ENCODE data around the gene CDKN2AIP.

- no peak for TF ChIP-seq POLR2A (IDR thresholded peaks at IDR 0.05)
- TF ChIP-seq, protein P1, sequence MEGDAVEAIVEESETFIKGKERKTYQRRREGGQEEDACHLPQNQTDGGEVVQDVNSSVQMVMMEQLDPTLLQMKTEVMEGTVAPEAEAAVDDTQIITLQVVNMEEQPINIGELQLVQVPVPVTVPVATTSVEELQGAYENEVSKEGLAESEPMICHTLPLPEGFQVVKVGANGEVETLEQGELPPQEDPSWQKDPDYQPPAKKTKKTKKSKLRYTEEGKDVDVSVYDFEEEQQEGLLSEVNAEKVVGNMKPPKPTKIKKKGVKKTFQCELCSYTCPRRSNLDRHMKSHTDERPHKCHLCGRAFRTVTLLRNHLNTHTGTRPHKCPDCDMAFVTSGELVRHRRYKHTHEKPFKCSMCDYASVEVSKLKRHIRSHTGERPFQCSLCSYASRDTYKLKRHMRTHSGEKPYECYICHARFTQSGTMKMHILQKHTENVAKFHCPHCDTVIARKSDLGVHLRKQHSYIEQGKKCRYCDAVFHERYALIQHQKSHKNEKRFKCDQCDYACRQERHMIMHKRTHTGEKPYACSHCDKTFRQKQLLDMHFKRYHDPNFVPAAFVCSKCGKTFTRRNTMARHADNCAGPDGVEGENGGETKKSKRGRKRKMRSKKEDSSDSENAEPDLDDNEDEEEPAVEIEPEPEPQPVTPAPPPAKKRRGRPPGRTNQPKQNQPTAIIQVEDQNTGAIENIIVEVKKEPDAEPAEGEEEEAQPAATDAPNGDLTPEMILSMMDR (IDR thresholded peaks at IDR 0.05) = peak; percentile 89 to 97 (median 97)
- TF ChIP-seq EP300 (IDR thresholded peaks at IDR 0.05) = peak in 1 of 2 donors; percentile 25
Observed at GRCh38 chr4:183407128-183407585, 37.3 kb upstream of the CDKN2AIP start.

Data from tibial nerve (tissue), 4 donors.